ENCODE measurements around the gene ENPEP. TPM values are rescaled to one million over a fixed set of nuclear protein-coding genes. Genes with fewer than 3 reads are reported as not detected.
"Not testable (repeated sequence)": the region's sequence is repeated elsewhere in the genome, so short reads cannot be mapped to it uniquely, and the experiment has no call there.

ENPEP gene
- total RNA-seq, 4 donors from 2014 or later, result 1.4 to 4.2 (median 2.1) TPM

GRCh38 chr4:110567214-110567613 is 91.3 kb downstream of the ENPEP start:
- H3K4me3 ChIP-seq, result no peak overlapping the region
- no peaks in the 10 kb centered on the region for H3K4me1 ChIP-seq
- H3K27ac ChIP-seq, result no peak overlapping the region
- DNase-seq (no peak), ATAC-seq (no peak)
- H3K27me3 ChIP-seq, result no peaks in the 10 kb centered on the region
- TF ChIP-seq, protein P1, sequence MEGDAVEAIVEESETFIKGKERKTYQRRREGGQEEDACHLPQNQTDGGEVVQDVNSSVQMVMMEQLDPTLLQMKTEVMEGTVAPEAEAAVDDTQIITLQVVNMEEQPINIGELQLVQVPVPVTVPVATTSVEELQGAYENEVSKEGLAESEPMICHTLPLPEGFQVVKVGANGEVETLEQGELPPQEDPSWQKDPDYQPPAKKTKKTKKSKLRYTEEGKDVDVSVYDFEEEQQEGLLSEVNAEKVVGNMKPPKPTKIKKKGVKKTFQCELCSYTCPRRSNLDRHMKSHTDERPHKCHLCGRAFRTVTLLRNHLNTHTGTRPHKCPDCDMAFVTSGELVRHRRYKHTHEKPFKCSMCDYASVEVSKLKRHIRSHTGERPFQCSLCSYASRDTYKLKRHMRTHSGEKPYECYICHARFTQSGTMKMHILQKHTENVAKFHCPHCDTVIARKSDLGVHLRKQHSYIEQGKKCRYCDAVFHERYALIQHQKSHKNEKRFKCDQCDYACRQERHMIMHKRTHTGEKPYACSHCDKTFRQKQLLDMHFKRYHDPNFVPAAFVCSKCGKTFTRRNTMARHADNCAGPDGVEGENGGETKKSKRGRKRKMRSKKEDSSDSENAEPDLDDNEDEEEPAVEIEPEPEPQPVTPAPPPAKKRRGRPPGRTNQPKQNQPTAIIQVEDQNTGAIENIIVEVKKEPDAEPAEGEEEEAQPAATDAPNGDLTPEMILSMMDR (IDR thresholded peaks at IDR 0.05 in 4 of 5, conservative IDR thresholded peaks at IDR 0.05 in 1 of 5), result no peak
- TF ChIP-seq POLR2A (IDR thresholded peaks at IDR 0.05), result no peak
- in situ Hi-C loops (cut with MboI; ENCODE audit: low sequenced_read_pairs in 4 of 4), result no loop called here
- no peaks in the 10 kb centered on the region for H3K36me3 ChIP-seq
- H3K9me3 ChIP-seq, result no peaks in the 10 kb centered on the region
- intact Hi-C loops (cut with DNase I; ENCODE audit: low total_unique reads), result no loop called here

DNA sequence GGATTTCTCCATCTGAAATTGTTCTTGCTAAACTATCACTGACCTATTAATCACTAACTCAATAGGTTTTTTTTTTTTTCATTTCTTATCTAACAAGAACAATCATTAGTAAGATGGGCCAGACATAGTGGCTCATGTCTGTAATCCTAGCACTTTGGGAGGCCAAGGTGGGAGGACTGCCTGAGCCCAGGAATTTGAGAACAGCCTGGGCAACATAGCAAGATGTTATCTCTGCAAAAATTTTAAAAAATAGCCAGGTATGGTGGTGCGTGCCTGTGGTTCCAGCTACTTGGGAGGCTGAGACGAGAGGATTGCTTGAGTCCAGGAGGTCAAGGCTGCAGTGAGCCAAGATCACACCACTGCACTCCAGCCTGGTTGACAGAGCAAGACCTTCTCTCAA is 100.7 kb downstream of the ENPEP start:
- H3K9me3 ChIP-seq; H3K36me3 ChIP-seq; H3K4me1 ChIP-seq; DNase-seq; ATAC-seq; H3K27ac ChIP-seq; H3K27me3 ChIP-seq; intact Hi-C loops (cut with DNase I; ENCODE audit: low total_unique reads); H3K4me3 ChIP-seq; in situ Hi-C loops (cut with MboI; ENCODE audit: low sequenced_read_pairs in 4 of 4): not testable (repeated sequence)

- Histone ChIP-seq H3K27ac (peak overlapping the region in 2 of 4 donors; percentile 31 to 57), H3K4me1 (no peaks in the 10 kb centered on the region), H3K27me3 (no peaks in the 10 kb centered on the region), H3K4me3 (peak overlapping the region; percentile 35 to 52 (median 42)), H3K36me3 (no peaks in the 10 kb centered on the region), H3K9me3 (no peaks in the 10 kb centered on the region)
- ATAC-seq (peak; percentile 79 to 82), DNase-seq (no peak)
- in situ Hi-C loops (cut with MboI; ENCODE audit: low sequenced_read_pairs in 4 of 4) (no loop called here), intact Hi-C loops (cut with DNase I; ENCODE audit: low total_unique reads) (loop anchor here (5.0 kb wide), 1 partner anchor 69 kb away; no protein-coding TSS in a partner anchor)
- TF ChIP-seq, protein P1 (IDR thresholded peaks at IDR 0.05 in 4 of 5, conservative IDR thresholded peaks at IDR 0.05 in 1 of 5), result peak in 3 of 5 experiments; percentile 44 to 67 (median 48)
- no peak for TF ChIP-seq POLR2A (IDR thresholded peaks at IDR 0.05)
Observed at GRCh38 chr4:110586131-110586850, 110.3 kb downstream of the ENPEP start.

GRCh38 chr4:110587666-110588285 is 111.8 kb downstream of the ENPEP start:
- intact Hi-C loops (cut with DNase I; ENCODE audit: low total_unique reads) (loop anchor here (5.0 kb wide), 1 partner anchor 70 kb away; no protein-coding TSS in a partner anchor), in situ Hi-C loops (cut with MboI; ENCODE audit: low sequenced_read_pairs in 4 of 4) (no loop called here)
- H3K36me3 ChIP-seq, result no peaks in the 10 kb centered on the region
- no peak overlapping the region for H3K27ac ChIP-seq
- H3K27me3 ChIP-seq, result no peaks in the 10 kb centered on the region
- no peak overlapping the region for H3K4me3 ChIP-seq
- ATAC-seq (no peak), DNase-seq (no peak)
- no peaks in the 10 kb centered on the region for H3K9me3 ChIP-seq
- no peak for TF ChIP-seq POLR2A (IDR thresholded peaks at IDR 0.05)
- TF ChIP-seq, protein P1 (IDR thresholded peaks at IDR 0.05 in 4 of 5, conservative IDR thresholded peaks at IDR 0.05 in 1 of 5), result no peak
- no peaks in the 10 kb centered on the region for H3K4me1 ChIP-seq

DNA sequence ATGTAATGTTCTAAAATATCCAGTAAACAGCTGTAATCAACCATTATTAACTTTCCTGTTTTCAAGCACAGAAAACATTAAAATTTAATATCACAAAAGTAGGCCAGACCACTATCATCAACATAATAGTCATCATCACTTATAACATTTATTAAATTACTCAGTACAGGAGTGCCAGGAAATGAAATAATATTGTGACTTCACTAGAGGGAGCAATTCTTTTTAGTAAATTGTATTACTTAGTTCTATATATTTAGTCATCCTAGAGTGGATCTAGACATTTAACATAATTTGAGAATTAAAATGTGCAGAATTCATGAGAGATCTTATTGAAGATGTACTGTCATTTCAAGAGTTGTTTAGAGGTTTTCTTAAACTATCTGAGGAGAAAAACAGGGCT is 113.3 kb downstream of the ENPEP start:
- Histone ChIP-seq H3K4me3 (no peak overlapping the region), H3K4me1 (no peaks in the 10 kb centered on the region), H3K27ac (no peak overlapping the region), H3K27me3 (no peaks in the 10 kb centered on the region), H3K9me3 (no peaks in the 10 kb centered on the region), H3K36me3 (no peaks in the 10 kb centered on the region)
- intact Hi-C loops (cut with DNase I; ENCODE audit: low total_unique reads), result loop anchor here (5.0 kb wide), 1 partner anchor 72 kb away; no protein-coding TSS in a partner anchor
- DNase-seq, result no peak
- TF ChIP-seq POLR2A (IDR thresholded peaks at IDR 0.05), result no peak
- TF ChIP-seq, protein P1 (IDR thresholded peaks at IDR 0.05 in 4 of 5, conservative IDR thresholded peaks at IDR 0.05 in 1 of 5), result peak in 1 of 5 experiments; percentile 27
- in situ Hi-C loops (cut with MboI; ENCODE audit: low sequenced_read_pairs in 4 of 4), result no loop called here
- ATAC-seq, result no peak
